Measurements from ENCODE around the gene ADCY2.
"Not testable (repeated sequence)": the region's sequence is repeated elsewhere in the genome, so short reads cannot be mapped to it uniquely, and the experiment has no call there.

Gene ADCY2

GRCh38 chr5:7396713-7397454 lies 946 bp downstream of the ADCY2 start:
- DNase-seq (ENCODE audit: low spot score) = no peak

DNA sequence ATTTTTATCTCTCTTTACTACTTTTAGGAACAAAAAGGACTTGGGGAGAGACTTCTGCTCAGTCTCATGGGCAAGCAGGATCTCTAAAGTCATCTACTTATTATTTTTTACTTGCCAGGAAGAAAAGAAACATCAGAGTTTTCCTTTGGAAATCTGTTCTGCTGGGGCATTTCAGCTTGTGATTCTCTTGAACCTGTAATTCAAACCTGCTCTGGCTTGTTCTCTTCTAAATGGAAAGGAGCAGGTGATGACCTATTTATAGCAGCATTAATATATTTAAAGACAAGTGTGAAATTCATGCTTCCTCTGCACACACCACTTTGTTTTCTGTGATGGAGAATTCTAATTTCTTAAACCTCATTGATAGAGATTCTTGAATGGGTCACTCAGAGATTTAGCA lies 2.0 kb downstream of the ADCY2 start:
- DNase-seq (ENCODE audit: low spot score) = no peak

GRCh38 chr5:7398596-7399280 lies 2.8 kb downstream of the ADCY2 start:
- DNase-seq (ENCODE audit: low spot score) = no peak

GRCh38 chr5:7405277-7405676 lies 9.3 kb downstream of the ADCY2 start:
- DNase-seq (ENCODE audit: low spot score) = no peak

DNA sequence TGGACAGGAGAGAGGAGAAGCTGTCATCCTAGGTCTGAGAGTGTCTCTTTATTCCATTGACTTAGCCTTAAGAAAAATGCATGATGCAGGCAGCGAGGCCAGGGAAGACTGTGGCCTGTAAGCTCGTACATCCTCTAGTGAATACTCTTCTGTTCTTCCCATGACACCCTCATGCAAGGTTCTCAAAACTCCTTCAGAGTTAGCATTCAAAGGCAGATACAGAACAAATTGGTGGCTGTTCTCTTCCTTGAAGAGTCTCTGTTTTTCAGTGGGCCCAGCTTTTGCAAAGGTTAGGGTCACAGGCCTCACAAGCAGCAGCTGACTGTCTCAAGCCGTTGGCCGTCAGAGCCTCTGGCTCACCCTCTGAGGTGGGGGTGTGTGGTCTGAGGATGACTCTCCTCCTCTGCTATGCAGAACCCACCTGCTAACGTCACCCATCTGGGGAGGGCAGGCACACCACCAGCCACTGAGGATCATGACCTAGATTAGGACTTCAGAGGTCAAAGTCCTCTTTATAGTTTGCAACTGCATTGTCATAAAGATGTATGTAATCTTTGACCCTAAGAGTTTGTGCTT lies 15.1 kb downstream of the ADCY2 start:
- DNase-seq (ENCODE audit: low spot score) = no peak

- DNase-seq (ENCODE audit: low spot score) = no peak
These were observed 16.5 kb downstream of the ADCY2 start for GRCh38 chr5:7412409-7412808.

GRCh38 chr5:7415123-7415522 lies 19.2 kb downstream of the ADCY2 start:
- DNase-seq (ENCODE audit: low spot score) = no peak

GRCh38 chr5:7415587-7416535 lies 19.9 kb downstream of the ADCY2 start:
- DNase-seq (ENCODE audit: low spot score) = no peak

DNA sequence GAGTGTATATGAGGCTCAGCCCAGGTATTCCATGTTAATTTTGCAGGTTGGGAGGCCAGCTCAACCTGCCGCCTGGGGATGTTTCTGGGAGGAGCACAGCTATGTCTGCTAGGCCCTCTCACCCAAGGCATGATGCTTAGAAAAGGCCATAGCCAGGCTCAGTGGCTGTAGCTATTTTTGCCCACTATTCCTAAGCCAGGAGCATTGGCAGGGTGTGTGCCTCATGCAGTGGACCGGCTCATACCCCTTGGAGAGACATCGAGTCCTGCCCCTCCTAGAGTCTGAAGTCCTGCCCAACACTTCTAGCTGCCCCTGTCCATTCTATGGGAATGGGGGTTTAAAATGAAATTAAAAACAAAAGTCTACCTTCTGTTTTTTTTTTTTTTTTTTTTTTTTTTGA lies 22.3 kb downstream of the ADCY2 start:
- no peak for DNase-seq (ENCODE audit: low spot score)

GRCh38 chr5:7419367-7419766 lies 23.4 kb downstream of the ADCY2 start:
- DNase-seq (ENCODE audit: low spot score) = no peak

GRCh38 chr5:7419846-7420245 lies 23.9 kb downstream of the ADCY2 start:
- DNase-seq (ENCODE audit: low spot score) = no peak

GRCh38 chr5:7420510-7421280 lies 24.8 kb downstream of the ADCY2 start:
- DNase-seq (ENCODE audit: low spot score) = no peak

DNA sequence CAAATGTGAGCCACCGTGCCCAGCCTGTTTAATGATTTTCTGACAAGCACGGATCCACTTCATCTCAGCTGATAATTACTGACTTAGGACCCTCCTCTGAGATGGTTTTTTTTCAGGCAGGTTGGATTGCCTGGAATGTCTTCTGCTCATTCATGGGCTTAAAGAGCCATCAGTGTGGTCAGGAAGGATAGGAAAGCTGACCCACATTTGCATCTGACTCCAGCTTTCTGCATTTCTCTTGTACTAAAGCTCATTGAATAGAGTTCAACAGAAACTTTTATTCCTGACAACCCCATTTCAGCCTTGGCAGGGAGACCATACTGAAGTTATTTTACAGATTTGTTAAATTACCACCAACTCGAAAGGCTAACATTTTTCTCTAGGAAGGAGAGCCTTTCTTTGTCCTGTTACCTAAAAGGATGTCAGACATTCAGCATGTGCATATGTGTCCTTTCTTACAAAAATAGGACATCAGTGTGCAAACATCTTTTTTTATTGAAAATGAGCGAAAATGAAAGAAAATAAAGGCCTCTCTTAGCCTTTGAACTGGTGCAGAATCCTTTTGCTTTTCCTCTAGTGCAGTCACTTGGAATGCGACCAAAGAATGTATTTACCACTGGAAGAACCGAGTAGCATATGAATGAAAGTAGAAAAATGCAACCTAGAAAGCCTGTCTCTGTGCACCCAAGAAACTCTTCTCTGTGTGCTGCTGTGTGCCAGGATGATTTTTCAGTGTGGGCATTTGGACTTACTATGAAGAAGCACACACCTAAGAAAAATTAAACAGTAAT lies 26.6 kb downstream of the ADCY2 start:
- DNase-seq (ENCODE audit: low spot score) = no peak

DNA sequence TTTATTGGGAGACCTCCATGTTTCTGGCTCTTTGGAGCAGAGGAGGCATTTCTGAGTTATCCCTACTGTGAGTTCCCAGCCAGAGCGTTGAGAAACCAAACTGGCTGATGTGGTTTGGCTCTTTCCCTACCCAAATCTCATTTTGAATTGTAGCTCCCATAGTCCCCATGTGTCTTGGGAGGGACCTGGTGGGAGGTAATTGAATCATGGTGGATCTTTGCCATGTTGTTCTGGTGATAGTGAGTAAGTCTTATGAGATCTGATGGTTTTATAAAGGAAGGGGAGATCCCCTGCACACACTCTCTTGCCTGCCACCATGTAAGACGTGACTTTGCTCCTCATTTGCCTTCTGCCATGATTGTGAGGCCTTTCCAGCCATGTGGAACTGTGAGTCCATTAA lies 27.3 kb downstream of the ADCY2 start:
- not testable (repeated sequence) for DNase-seq (ENCODE audit: low spot score)

DNA sequence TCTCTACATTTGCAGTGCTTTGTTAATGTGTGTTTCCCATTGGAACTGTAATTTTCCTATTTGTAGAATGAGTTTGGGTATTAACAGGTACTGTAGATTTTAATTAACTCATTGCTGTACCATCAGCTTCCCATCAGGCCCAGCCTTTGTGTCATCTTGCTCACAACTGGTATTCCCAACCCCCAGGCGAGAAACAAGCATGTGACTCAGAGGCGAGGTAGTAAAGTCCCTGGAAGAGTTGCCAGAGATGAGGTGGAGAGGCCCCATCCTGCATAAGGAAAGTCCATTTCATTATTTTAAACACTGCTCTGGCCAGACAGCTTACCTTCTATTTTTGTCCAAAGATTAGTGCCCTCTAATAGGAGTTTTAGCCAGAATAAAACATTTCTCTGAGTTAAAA lies 29.9 kb downstream of the ADCY2 start:
- no peak for DNase-seq (ENCODE audit: low spot score)

DNA sequence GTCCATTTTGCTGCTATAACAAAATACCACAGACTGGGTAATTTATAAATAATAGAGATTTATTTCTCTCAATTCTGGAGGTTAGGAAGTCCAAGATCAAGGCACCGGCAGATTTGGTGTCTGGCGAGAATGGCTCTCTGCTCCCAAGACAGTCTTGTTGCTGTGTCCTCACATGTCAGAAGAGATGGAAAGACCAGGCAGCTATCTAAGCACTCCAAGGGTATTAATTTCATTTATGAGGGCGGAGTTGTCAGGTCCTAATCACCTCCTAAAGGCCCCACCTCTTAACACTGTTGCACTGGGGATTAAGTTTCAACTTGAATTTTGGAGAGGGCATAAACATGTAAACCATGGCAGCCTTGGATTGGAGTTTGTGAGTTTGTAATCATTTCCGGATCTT lies 30.3 kb downstream of the ADCY2 start:
- DNase-seq (ENCODE audit: low spot score) = no peak

GRCh38 chr5:7434914-7435313 lies 39.0 kb downstream of the ADCY2 start:
- no peak for DNase-seq (ENCODE audit: low spot score)

- DNase-seq (ENCODE audit: low spot score) = no peak
These were observed 39.6 kb downstream of the ADCY2 start for GRCh38 chr5:7435503-7435902.

DNA sequence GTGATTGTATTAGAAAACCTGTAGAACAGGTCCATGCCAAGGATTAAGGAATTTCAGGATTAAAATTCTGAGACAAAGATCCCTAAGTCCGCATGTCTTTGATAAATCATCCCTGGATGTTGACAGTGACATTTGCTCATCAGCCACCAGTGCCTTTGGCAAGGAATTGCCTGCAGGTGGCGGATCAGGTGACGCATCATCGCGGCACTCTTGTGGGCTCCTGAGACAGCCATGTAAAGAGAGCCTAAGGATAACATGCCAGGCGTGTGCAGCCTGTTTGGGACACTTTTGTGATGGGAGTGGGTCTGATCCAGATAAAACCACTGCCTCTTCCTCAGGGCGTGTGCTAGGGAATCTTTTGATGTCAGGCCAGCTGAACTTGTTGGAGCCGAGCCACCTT lies 40.6 kb downstream of the ADCY2 start:
- DNase-seq (ENCODE audit: low spot score) = no peak

DNA sequence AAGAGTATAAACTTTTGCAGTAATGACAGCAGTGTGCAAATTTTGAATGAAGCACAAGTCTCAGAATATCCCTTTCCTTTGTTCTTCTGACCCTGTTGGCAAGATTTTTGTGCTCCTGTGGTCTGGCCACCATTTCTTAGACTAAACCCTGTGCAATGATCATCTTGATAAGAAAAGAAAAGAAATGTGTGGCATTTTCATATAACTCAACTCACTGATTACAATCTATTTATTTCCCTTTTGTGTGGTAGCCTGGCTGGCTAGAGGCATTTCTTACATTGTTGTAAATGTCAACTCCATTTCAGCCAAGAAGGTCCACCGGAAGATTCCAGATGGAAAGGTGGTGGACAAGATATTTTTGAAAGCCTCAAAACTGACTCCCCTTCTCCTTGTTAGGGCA lies 41.9 kb downstream of the ADCY2 start:
- DNase-seq (ENCODE audit: low spot score) = no peak

DNA sequence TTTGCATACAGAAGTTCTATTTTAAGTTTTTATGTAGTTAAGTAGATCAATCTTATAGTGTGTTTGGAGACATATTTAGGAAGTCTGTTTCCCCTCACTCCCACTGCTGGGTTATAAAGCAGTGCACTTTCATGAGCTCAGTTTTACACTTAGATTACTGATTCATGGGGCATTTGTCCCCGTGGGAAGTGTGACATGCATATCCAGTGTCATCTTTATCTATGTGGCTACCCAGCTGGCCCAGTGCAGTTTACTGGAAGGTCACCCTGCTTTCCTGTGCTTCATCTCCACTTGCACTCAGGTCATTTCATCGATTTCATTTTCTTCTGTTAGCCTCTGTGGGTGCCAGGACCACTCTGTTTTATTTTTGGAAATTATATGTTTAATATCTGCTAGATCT lies 49.1 kb downstream of the ADCY2 start:
- DNase-seq (ENCODE audit: low spot score) = no peak
